Caki2 (cell line): ENCODE data around the gene NCOA1. TPM values are rescaled to one million over a fixed set of nuclear protein-coding genes. Genes with fewer than 3 reads are reported as not detected.

Source experiments
- DNase-seq: peaks from one replicate; pipeline ENCODE4 v3.0.0-alpha.2; 2015; ENCODE audit warnings: low read depth
- in situ Hi-C: cut with HindIII; loops from 2 replicates; pipeline ENCODE4 v1.10.0; 2016; ENCODE audit warnings: low sequenced_read_pairs, low pct_unique_long_range_greater_than_20kb, mixed read lengths
- total RNA-seq: library from RNA; depleted of rRNA; stranded (reverse); fragments of >200 nt; shearing (Covaris generic); gene quantifications from 2 replicates; pipeline ENCODE4 v1.2.3, GENCODE V29; 2014; ENCODE audit warnings: low replicate concordance

The NCOA1 gene
- total RNA-seq, 1 experiment from 2014 or later: 3.1 TPM

DNA sequence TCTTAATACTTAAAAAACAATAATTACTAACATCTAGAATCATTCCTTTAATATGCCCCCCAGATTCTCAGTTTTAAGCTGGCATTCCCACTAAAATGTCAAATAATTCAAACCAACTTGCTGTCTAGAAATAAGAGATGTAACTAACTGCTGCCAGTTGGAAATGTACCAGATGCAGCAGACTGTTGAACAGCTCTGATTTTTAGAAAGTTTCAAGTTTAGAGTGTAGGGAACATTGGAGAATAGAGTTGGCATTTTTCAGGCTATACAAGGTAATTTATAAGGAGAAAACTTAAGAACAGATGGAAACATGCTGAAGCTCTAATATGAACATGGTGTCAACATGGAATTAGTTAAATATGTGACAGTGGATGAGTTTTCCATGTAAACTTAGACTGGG lies 200.8 kb downstream of the NCOA1 start:
- DNase-seq: no peak
- in situ Hi-C loops: no loop called here

DNA sequence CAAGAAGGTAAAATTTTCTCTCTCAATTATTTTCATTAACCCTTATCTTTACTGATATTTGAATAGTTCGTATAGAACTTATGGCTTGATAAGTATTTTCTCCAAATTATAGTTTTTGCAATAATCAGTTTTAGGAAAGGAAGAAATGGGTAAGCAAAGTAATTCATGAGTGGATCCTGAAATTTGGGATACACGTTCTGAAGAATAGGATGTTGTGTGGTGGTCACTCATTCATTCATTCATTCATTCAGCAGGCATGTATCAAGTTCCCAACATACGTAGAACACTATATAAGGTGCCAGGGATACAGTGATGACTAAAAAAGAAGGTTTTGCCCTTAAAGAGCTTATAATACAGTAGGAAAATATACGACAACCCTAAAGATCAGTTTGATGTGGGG lies 206.7 kb downstream of the NCOA1 start:
- in situ Hi-C loops: no loop called here
- no peak for DNase-seq

DNA sequence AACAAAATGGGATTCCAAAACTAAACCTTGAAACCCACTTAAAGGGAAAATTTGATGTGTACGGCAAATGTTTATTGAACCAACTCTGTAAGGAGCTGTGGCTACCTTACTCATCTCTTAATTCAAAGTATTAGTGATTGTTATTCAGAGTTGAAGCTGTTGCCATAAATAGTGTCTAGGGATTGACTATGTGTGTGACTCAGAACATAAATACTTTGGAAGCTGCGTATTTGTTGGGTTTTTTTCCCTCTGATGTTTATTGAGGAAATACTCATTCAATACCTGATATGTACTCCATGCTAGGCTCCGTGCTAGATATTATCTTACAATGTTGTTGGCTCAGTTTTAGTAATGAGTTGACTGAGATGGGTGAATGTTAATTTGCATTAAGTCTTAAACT lies 211.7 kb downstream of the NCOA1 start:
- in situ Hi-C loops: no loop called here
- peak; percentile 60 for DNase-seq

DNA sequence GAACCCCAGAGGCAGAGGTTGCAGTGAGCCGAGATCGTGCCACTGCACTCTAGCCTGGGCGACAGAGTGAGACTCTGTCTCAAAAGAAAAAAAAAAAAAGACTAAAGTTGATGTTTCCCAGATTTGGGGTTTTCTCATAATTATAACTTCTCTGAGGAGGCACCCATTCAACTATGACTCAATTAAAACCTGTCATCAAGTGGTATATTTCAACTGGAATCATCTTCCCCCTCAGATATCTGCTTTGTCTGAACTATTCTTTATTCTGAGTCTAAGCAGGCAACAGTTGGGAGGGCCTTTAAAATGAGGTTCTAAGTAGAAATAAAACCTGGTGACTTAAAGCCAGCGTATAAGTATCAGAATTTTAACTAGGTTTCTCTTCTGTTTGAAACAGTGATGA lies 213.6 kb downstream of the NCOA1 start:
- no peak for DNase-seq
- in situ Hi-C loops: no loop called here

DNA sequence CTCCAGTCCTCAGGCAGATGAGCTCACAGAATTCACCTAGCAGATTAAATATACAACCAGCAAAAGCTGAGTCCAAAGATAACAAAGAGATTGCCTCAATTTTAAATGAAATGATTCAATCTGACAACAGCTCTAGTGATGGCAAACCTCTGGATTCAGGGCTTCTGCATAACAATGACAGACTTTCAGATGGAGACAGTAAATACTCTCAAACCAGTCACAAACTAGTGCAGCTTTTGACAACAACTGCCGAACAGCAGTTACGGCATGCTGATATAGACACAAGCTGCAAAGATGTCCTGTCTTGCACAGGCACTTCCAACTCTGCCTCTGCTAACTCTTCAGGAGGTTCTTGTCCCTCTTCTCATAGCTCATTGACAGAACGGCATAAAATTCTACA lies 216.1 kb downstream of the NCOA1 start:
- in situ Hi-C loops: no loop called here

DNA sequence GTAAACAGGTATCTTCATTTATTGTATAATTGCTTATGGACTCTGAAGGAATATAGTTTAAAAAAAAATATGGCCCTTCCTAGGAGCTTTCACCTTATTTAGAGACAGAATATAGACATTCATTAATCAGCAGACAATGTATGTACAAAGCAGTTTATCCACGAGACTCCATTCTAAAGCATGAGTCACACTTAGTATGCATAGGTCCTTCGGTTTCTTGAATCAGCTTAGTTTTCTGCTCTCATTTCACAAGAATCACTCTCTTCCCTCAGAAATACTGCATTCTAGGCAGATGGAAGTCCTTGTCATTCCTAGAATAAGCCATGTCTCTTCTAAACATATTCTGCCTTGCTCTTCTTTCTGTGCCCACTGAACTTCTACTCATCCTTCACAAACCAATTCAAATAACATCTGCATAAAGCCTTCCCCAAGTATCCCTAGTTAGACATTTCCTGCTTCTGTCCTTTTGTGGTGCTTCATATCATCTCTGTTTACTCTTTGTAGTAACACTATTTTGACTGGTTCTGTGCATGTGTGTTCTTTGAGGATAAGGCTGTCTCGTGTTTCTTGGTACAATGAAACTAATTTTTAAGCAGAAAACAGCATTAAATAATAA lies 217.6 kb downstream of the NCOA1 start:
- in situ Hi-C loops: no loop called here
- no peak for DNase-seq

More for the DNA sequence above, 216.1 kb downstream of the NCOA1 start:
- no peak for DNase-seq

DNA sequence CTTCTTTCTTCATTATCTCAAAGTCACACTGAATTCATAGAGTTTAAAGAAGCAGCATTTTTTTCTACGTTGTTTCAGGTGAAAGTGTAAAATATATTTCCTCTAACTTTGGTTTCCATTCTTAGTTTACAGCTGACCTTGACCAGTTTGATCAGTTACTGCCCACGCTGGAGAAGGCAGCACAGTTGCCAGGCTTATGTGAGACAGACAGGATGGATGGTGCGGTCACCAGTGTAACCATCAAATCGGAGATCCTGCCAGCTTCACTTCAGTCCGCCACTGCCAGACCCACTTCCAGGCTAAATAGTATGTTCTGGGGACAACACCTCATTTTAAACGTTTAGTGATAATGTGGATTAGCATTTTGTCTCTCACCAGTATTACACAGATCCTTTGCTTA lies 219.8 kb downstream of the NCOA1 start:
- in situ Hi-C loops: no loop called here
- DNase-seq: no peak

DNA sequence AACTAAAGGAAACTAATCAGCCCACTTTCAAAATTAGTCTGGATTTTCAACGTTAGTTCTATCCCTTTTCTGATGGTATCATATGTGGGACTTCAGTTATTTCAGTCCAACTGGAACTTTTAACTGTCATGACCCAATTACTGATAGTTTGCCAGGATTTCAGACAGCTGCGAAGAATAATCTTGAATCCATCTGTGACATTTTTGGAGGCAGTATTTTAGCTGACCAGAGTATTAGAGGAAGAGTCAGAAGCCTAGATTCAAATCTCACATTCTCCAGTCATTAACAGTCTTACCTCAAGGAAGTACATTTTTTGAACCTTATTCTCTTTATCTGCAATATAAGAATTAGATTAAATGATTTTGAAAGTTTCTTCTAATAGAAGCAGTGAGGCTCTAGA lies 220.8 kb downstream of the NCOA1 start:
- in situ Hi-C loops: no loop called here
- no peak for DNase-seq

DNA sequence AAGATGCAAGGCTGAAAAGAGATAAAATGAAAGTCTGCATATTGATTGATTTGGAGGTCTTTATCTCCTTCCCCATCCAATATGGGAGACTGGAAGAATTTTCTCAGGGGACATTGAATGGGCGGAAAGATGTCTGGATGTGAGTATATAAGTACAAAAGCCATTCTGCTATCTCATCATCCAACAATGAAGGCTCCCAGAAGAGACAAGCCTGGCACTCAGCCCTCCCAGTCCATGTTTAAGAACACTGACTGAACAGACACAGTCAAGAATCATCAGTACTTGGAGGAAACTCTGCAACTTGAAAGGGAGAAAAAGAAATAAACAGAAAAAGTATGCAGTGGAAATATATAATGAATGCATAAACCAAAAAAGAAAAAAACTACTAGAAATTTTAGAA lies 221.2 kb downstream of the NCOA1 start:
- no peak for DNase-seq
- in situ Hi-C loops: no loop called here

DNA sequence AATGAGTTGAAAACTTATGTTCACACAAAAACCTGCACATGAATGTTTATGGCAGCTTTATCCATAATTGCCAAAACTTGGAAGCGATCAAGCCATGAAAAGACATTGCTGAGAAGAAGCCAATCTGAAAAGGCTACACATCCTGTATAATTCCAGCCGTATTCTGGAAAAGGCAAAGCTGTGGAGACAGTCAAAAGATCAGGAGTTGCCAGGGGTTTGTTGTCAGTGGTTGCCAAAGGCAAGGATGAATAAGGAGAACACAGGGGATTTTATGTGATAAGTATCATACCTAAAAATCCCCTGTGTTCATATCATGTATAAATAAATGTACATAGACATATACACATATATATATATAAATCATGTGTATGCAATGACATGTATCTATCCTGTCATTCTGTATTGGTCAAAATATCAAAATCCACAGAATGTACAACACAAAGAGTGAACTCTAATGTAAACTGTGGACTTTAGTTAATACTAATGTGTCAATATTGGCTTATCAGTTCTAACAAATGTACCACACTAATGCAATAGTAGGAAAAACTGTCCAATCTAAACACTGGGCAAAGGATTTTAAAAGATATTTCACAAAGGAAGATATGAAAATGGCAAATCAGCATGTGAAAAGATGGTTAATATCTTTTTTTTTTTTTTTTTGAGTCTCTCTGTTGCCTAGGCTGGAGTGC lies 226.4 kb downstream of the NCOA1 start:
- DNase-seq: no peak
- in situ Hi-C loops: no loop called here

DNA sequence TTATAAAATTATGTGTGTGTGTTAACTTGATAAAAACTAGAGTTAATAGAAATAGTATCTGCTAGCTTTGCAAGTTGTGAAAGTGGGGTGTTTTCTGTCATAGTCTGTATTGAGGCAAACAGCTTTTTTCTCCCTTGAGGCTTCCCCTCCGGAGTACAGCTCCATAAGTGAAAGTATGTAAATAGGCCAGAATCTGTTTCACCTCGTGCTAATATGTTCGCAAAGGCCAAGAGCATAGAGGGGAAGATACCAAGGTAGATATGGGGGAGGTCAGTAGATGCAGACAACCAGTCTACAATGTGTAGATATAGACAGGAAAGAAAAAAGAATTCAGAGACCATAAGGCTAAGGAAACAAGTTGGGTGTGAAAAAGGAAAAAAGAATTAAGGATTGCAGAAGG lies 229.3 kb downstream of the NCOA1 start:
- DNase-seq: no peak
- in situ Hi-C loops: no loop called here

DNA sequence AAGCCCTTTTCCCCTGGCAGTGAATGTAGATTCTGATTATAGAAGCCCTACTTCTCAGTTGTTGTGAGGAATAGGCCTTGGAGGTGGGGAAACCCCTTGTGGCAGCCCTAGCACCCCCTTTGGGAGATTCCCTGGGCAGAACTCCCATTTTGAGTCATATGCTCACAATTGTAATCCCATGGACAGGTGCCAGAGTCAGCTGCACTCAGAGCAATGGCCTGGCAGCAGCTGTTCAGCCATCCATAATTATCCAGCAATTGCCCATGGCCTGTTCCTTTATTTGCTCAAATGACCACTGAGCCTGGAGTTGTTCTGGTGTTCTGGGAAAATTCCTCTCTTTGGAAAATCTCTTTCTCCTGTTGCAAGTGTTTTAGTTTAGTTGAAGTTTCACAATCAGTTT lies 230.4 kb downstream of the NCOA1 start:
- in situ Hi-C loops: no loop called here
- DNase-seq: peak; percentile 51

DNA sequence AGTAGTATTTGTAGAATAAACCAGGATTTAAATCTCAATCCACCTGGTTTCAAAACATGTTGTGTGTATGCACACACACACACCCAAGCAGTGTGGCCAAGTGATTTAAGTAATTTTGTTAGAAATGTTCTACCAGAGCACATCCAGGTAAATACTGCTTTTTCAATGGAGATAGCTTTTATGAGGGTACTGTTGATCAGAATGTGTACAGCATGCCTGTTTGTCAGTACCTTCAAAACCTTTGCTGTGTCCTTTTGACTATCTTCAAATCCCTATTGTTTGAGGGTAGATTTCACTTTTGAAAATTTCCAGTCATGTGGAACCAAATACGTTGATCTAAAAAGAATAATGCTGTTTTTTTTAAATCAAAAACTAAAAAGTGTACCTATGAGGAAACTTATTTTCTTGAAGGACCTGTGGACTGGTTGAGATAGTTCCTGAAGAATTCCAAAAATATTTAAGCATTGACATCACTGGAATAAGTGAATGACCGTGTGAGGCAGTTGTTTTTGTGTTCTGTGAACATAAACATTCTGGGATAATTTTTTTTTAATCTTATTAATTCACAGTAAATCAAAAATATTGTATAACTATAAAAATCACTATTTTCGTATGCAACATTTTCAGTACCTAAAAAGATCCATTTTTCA lies 231.2 kb downstream of the NCOA1 start:
- no peak for DNase-seq
- in situ Hi-C loops: no loop called here

DNA sequence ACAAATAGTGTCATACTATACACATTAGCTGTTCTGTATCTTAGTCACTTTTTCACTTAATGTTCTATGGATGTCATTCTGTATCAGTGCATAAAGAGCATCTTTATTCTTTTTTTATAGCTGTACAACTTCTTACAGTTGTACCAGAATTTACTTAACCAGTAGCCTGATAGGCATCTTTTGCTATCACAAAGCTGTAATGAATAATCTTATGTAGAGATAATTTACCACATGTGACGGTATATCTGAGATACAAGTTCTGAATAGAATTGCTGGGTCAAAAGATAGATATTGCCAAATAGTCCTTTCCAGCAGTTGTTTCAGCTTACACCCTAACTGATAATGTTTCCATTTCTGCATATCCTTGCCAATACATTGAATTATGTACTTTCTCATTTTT lies 232.1 kb downstream of the NCOA1 start:
- no peak for DNase-seq
- in situ Hi-C loops: no loop called here

DNA sequence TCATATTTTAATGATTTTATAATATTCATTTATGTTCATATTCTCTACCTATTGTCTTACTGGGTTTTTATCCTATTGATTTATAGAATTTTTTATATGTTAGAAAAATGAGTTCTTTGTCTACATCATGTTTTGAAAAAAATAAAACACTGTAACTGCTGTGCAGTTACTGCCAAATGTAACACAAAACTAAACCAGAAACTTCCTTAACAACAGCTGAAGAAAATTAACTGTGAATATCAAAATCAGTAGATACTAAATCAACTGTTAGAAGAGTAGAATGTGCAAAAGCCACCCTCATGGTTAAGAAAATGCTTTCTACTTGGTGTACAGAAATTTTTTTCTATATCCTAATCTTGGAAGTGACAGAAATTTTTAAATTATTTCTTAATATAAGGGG lies 232.6 kb downstream of the NCOA1 start:
- in situ Hi-C loops: no loop called here
- DNase-seq: no peak

DNA sequence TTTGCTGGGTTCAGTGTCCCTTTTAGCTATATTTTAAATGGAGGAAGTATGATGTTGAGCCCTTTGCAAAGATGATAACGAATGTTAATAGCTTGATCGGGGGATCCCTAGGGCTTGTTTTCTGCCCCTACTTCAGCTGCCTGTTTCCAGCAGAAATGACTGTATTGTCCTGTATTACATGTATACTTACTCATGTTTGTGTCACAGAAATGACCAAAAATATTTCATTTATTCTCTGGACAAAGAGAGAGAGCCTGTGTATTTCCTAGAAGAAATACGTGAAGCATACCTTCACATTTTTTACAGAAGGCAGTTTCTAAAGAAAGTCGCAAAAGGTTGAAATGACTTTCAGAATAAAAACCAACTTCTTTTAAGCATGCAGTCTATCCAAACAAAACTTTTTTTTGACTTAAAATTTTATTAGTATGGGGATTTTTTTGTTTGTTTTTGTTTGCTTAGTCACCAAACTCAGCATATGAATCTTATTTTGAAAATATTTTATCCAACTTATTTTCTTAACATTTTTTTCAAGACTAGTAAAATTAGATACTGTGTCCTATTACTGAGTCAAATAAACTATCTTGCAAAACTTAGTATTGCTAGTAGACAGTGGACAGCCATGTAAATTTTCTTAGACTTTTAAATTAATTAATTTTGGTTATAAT lies 233.2 kb downstream of the NCOA1 start:
- in situ Hi-C loops: no loop called here
- no peak for DNase-seq

DNA sequence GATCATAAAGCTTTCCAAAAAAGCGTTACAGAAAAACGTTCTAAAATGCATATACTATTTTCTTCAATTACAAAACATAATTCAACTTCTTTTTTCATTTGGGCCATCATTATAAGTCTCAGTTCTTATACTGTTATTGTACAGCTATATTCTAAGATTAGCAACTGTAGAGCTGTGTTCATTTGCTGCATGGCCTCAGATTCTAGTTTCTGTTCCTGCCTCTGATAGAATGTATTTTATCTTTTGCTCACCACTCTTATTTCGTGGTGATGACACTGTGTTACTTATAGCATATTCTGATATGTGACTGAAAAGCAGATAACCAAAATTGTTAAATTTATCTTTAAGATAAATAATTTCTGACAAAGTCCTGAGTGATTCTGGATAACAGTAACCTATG lies 234.9 kb downstream of the NCOA1 start:
- no peak for DNase-seq
- in situ Hi-C loops: no loop called here

DNA sequence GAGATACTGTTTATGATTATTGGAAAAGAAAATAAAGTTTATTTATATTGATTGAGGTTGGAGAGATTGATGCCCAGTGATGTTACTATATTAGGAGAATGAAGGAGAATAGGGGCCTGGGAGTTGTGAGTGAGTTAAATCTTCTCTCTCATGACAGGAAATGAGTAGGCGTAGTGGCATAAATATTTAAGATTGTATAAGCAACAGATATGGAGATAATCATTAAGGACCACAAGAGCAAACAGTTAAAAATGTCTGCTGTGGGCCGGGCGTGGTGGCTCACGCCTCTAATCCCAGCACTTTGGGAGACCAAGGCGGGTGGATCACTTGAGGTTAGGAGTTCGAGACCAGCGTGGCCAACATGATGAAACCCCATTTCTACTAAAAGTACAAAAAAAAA lies 239.4 kb downstream of the NCOA1 start:
- no peak for DNase-seq
- in situ Hi-C loops: no loop called here

DNA sequence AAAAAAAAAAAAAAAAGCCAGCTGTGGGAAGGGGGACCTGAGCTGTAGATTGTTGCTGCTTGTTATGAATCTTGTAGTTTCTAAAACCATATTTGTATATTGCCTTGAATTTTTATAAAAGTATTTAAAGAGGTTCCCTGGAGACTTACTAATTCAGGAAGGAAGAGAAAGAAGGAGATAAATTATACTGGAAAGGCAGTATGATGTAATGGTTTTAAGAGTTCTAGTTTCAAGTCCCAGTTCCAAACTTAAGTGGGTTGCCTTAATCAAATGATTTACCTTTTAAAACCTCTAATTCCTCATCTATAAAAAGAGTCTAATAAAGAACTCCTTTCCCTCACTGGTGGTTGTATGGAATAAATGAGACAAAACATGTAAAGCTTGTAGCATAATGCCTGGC lies 240.0 kb downstream of the NCOA1 start:
- DNase-seq: no peak
- in situ Hi-C loops: no loop called here
